GM13977 (cell line): ENCODE results near the gene IRAK2.

Experiments used
- DNase-seq: peaks from one replicate; pipeline ENCODE4 v3.0.0; 2012; ENCODE audit warnings: low spot score
- CTCF ChIP-seq: IDR thresholded peaks from 2 replicates; pipeline ENCODE4 v1.5.1; 2012; ENCODE audit warnings: mild to moderate bottlenecking, control low read depth; ENCODE audit not compliant: insufficient read depth; ENCODE audit errors: extremely low read depth, missing control alignments
- in situ Hi-C: fragments of 300-500 bp; cut with MboI; formaldehyde crosslinking; loops from one replicate; pipeline ENCODE4 v1.12.0; 2022; ENCODE audit warnings: low sequenced_read_pairs, low pct_unique_long_range_greater_than_20kb, mixed read lengths, inconsistent platforms; ENCODE audit not compliant: unreplicated experiment

Gene IRAK2

GRCh38 chr3:10182950-10183349, 18.2 kb downstream of the IRAK2 start:
- TF ChIP-seq CTCF = no peak
- in situ Hi-C loops = no loop called here
- DNase-seq = no peak

DNA sequence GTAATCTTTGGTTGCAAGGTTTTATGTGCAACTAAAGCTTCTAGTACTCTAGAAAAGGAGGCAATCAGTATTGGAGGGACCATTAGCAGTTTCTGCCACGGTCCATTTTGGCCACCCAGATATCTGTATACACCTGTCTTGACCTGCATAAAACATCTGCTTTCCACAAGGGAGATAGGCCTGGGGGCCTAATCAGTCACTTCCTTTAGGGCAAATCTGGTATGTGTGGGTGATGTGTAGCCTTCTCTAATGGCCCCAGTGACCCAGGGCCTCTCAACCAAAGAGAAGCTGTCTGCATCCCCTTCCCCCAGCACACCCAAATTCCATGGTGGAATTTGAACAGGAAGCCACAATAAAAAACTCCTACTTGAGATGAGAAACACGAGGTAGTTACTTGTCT, 19.5 kb downstream of the IRAK2 start:
- DNase-seq = no peak
- no peak for TF ChIP-seq CTCF
- in situ Hi-C loops = no loop called here

- TF ChIP-seq CTCF = no peak
- in situ Hi-C loops = no loop called here
- DNase-seq = no peak
Measured at GRCh38 chr3:10185804-10186762, 21.4 kb downstream of the IRAK2 start.

- no peak for DNase-seq
- TF ChIP-seq CTCF = no peak
- in situ Hi-C loops = no loop called here
Measured at GRCh38 chr3:10187290-10187876, 22.7 kb downstream of the IRAK2 start.

DNA sequence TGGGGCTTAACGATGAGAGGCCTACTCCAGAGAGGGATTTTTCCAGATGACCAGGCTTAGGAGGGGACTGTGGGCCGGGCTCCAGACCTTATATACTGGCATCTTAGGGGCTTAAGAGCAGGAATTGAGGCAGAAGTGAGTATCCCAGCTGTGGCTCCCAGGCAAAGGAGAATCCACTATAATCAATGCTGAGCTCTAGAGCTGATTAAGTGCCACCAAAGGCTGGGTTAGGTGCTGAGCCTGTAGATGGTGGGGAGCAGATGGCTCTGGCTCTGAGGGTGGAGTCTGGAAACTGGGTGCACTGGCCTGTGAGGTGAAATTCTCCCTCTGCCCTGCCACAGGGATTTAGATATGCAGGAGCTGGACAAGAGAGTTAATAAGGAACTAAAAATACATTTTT, 23.2 kb downstream of the IRAK2 start:
- in situ Hi-C loops = no loop called here
- no peak for DNase-seq
- TF ChIP-seq CTCF = no peak

GRCh38 chr3:10188804-10189556, 24.3 kb downstream of the IRAK2 start:
- no peak for DNase-seq
- in situ Hi-C loops = no loop called here
- no peak for TF ChIP-seq CTCF
